ENCODE measurements around the gene GFI1. TPM values are rescaled to one million over a fixed set of nuclear protein-coding genes. Genes with fewer than 3 reads are reported as not detected.

GFI1 gene
- total and polyA plus RNA-seq, 10 donors: 1.9 to 19.2 (median 10.6) TPM

GRCh38 chr1:92480813-92481598, 5.7 kb downstream of the GFI1 start:
- Histone ChIP-seq H3K27ac (peak overlapping the region in 1 of 8 donors; percentile 4), H3K4me1 (peaks cover 32 to 92% (median 65%) of the 10 kb centered on the region in 6 donors), H3K9me3 (no peaks in the 10 kb centered on the region), H3K36me3 (peaks cover 0 to 40% (median 0%) of the 10 kb centered on the region in 6 donors), H3K27me3 (replicated peaks in 1 of 7) (peaks cover 0 to 65% (median 54%) of the 10 kb centered on the region in 7 donors), H3K4me3 (peak overlapping the region in 4 of 8 donors; percentile 6 to 82 (median 64))
- TF ChIP-seq POLR2A (IDR thresholded peaks at IDR 0.05) (no peak), CTCF (IDR thresholded peaks at IDR 0.05 in 8 of 11, conservative IDR thresholded peaks at IDR 0.05 in 3 of 11) (no peak), POLR2AphosphoS5 (IDR thresholded peaks at IDR 0.05) (peak in 1 of 3 donors; percentile 13)
- WGBS, 5 donors: 69 to 74% (median 70%) methylated on average over 42 to 65 of the region's 65 CpGs
- intact Hi-C loops (cut with DNase I; ENCODE audit: low total_unique reads): no loop called here
- DNase-seq: peak; percentile 79

- peak overlapping the region in 3 of 8 donors; percentile 6 to 82 (median 16) for H3K4me3 ChIP-seq
- intact Hi-C loops (cut with DNase I; ENCODE audit: low total_unique reads): no loop called here
- 61 to 76% (median 75%) methylated on average over 32 to 59 of the region's 59 CpGs for WGBS, 5 donors
- H3K36me3 ChIP-seq: peaks cover 0 to 47% (median 0%) of the 10 kb centered on the region in 6 donors
- H3K9me3 ChIP-seq: no peaks in the 10 kb centered on the region
- no peak overlapping the region for H3K27ac ChIP-seq
- H3K4me1 ChIP-seq: peaks cover 32 to 92% (median 58%) of the 10 kb centered on the region in 6 donors
- H3K27me3 ChIP-seq (replicated peaks in 1 of 7): peaks cover 0 to 58% (median 47%) of the 10 kb centered on the region in 7 donors
- peak; percentile 72 for DNase-seq
- TF ChIP-seq CTCF (IDR thresholded peaks at IDR 0.05 in 8 of 11, conservative IDR thresholded peaks at IDR 0.05 in 3 of 11) (no peak), POLR2AphosphoS5 (IDR thresholded peaks at IDR 0.05) (peak in 1 of 3 donors; percentile 50), POLR2A (IDR thresholded peaks at IDR 0.05) (no peak)
Observed at GRCh38 chr1:92480200-92480812, 6.4 kb downstream of the GFI1 start.

GRCh38 chr1:92479587-92479986, 7.1 kb downstream of the GFI1 start:
- H3K27ac ChIP-seq: no peak overlapping the region
- H3K36me3 ChIP-seq: peaks cover 0 to 51% (median 0%) of the 10 kb centered on the region in 6 donors
- H3K9me3 ChIP-seq: no peaks in the 10 kb centered on the region
- WGBS, 5 donors: 76 to 91% (median 86%) methylated on average over 9 of the region's 9 CpGs
- DNase-seq: no peak
- intact Hi-C loops (cut with DNase I; ENCODE audit: low total_unique reads): no loop called here
- H3K27me3 ChIP-seq (replicated peaks in 1 of 7): peaks cover 0 to 51% (median 40%) of the 10 kb centered on the region in 7 donors
- H3K4me3 ChIP-seq: no peak overlapping the region
- no peak for TF ChIP-seq CTCF (IDR thresholded peaks at IDR 0.05 in 8 of 11, conservative IDR thresholded peaks at IDR 0.05 in 3 of 11)
- TF ChIP-seq POLR2AphosphoS5 (IDR thresholded peaks at IDR 0.05): no peak
- TF ChIP-seq POLR2A (IDR thresholded peaks at IDR 0.05): no peak
- H3K4me1 ChIP-seq: peaks cover 28 to 92% (median 51%) of the 10 kb centered on the region in 6 donors

GRCh38 chr1:92478393-92478792, 8.3 kb downstream of the GFI1 start:
- Histone ChIP-seq H3K9me3 (no peaks in the 10 kb centered on the region), H3K4me3 (no peak overlapping the region), H3K27ac (peak overlapping the region in 2 of 8 donors; percentile 7 to 19), H3K27me3 (replicated peaks in 1 of 7) (peaks cover 0 to 39% (median 30%) of the 10 kb centered on the region in 7 donors), H3K4me1 (peaks cover 16 to 92% (median 39%) of the 10 kb centered on the region in 6 donors), H3K36me3 (peaks cover 0 to 51% (median 0%) of the 10 kb centered on the region in 6 donors)
- intact Hi-C loops (cut with DNase I; ENCODE audit: low total_unique reads): no loop called here
- WGBS, 5 donors: 58 to 91% (median 81%) methylated on average over 3 of the region's 3 CpGs
- DNase-seq: no peak
- TF ChIP-seq POLR2A (IDR thresholded peaks at IDR 0.05) (no peak), CTCF (IDR thresholded peaks at IDR 0.05 in 8 of 11, conservative IDR thresholded peaks at IDR 0.05 in 3 of 11) (no peak), POLR2AphosphoS5 (IDR thresholded peaks at IDR 0.05) (no peak)
